Mesenchymal stem cell (in vitro differentiated cells and primary cell): ENCODE measurements around the gene CRYBG1.

Source experiments
- DNase-seq: peaks from one replicate; pipeline ENCODE4 v3.0.0-alpha.2; 2013
- H2AFZ ChIP-seq: one replicate; pipeline ENCODE4 v1.6.1; 2013; ENCODE audit warnings: low read depth, mild to moderate bottlenecking, control low read depth, inconsistent platforms, low read length, moderate library complexity
- H2AK5ac ChIP-seq: 2 replicates; pipeline ENCODE4 v1.6.1; 2013; ENCODE audit warnings: low read length, moderate library complexity, mild to moderate bottlenecking, inconsistent platforms; ENCODE audit not compliant: severe bottlenecking
- H2BK120ac ChIP-seq: one replicate; pipeline ENCODE4 v1.6.1; 2013; ENCODE audit warnings: low read depth, mild to moderate bottlenecking, inconsistent platforms, low read length, moderate library complexity
- H2BK12ac ChIP-seq, 2 experiments: one replicate each; pipeline ENCODE4 v1.6.1; 2013; ENCODE audit warnings: inconsistent platforms in 2 of 2, low read length in 2 of 2, mild to moderate bottlenecking in 2 of 2, moderate library complexity in 2 of 2, control low read depth in 1 of 2
- H2BK15ac ChIP-seq: one replicate; pipeline ENCODE4 v1.6.1; 2013; ENCODE audit warnings: mild to moderate bottlenecking, low read depth, inconsistent platforms; ENCODE audit not compliant: poor library complexity, severe bottlenecking
- H2BK5ac ChIP-seq: 2 replicates; pipeline ENCODE4 v1.6.1; 2013; ENCODE audit warnings: low read depth, mild to moderate bottlenecking, low read length, control low read depth, inconsistent platforms; ENCODE audit not compliant: poor library complexity, severe bottlenecking
- H3K14ac ChIP-seq, 2 experiments: one replicate each; pipeline ENCODE4 v1.6.1; 2013; ENCODE audit warnings: inconsistent platforms in 2 of 2, low read length in 2 of 2, control low read depth in 1 of 2, mild to moderate bottlenecking in 1 of 2, moderate library complexity in 1 of 2
- H3K18ac ChIP-seq, 2 experiments: one replicate each; pipeline ENCODE4 v1.6.1; 2013; ENCODE audit warnings: inconsistent platforms in 2 of 2, low read length in 2 of 2, control low read depth in 1 of 2, low read depth in 1 of 2, mild to moderate bottlenecking in 1 of 2
- H3K23ac ChIP-seq, 2 experiments: one replicate each; pipeline ENCODE4 v1.6.1; 2013; ENCODE audit warnings: inconsistent platforms in 2 of 2, low read length in 2 of 2, mild to moderate bottlenecking in 2 of 2, moderate library complexity in 2 of 2, control low read depth in 1 of 2
- H3K27ac ChIP-seq: 2 replicates; pipeline ENCODE4 v1.5.1; 2013; ENCODE audit warnings: mild to moderate bottlenecking, moderate library complexity, low read length, control low read depth, inconsistent platforms; ENCODE audit not compliant: poor library complexity, severe bottlenecking
- H3K27me3 ChIP-seq, 2 experiments: 2 replicates each; pipeline versions ENCODE4 v1.6.1 to v1.7.0; 2013; ENCODE audit warnings: low read length in 2 of 2, mild to moderate bottlenecking in 2 of 2, moderate library complexity in 2 of 2, control low read depth in 1 of 2, inconsistent platforms in 1 of 2; ENCODE audit not compliant: control insufficient read depth in 1 of 2, insufficient read depth in 1 of 2
- H3K36me3 ChIP-seq, 2 experiments: 2 replicates each; pipeline versions ENCODE4 v1.6.1 to v1.7.0; 2013; ENCODE audit warnings: low read length in 2 of 2, control low read depth in 1 of 2, inconsistent platforms in 1 of 2, low read depth in 1 of 2, mild to moderate bottlenecking in 1 of 2; ENCODE audit not compliant: insufficient read depth in 2 of 2, control insufficient read depth in 1 of 2
- H3K4ac ChIP-seq, 2 experiments: one replicate each; pipeline ENCODE4 v1.6.1; 2013; ENCODE audit warnings: inconsistent platforms in 2 of 2, low read length in 2 of 2, mild to moderate bottlenecking in 2 of 2, moderate library complexity in 2 of 2, control low read depth in 1 of 2, low read depth in 1 of 2
- H3K4me1 ChIP-seq: 2 replicates; pipeline ENCODE4 v1.6.1; 2013; ENCODE audit warnings: low read depth, low read length, control low read depth; ENCODE audit not compliant: control insufficient read depth, insufficient read depth
- H3K4me2 ChIP-seq: 2 replicates; pipeline ENCODE4 v1.6.1; 2013; ENCODE audit warnings: low read length, mild to moderate bottlenecking, inconsistent platforms; ENCODE audit not compliant: poor library complexity, severe bottlenecking
- H3K4me3 ChIP-seq, 2 experiments: 2 replicates each; pipeline versions ENCODE4 v1.5.1 to v1.7.0; 2013; ENCODE audit warnings: low read length in 2 of 2, mild to moderate bottlenecking in 2 of 2, control low read depth in 1 of 2, low read depth in 1 of 2; ENCODE audit not compliant: insufficient read depth in 1 of 2
- H3K79me1 ChIP-seq: replicated peaks from 2 replicates; pipeline ENCODE4 v1.6.1; 2013; ENCODE audit warnings: mild to moderate bottlenecking, control low read depth, low read length, inconsistent platforms; ENCODE audit not compliant: poor library complexity, severe bottlenecking
- H3K9ac ChIP-seq: 2 replicates; pipeline ENCODE4 v1.7.0; 2013; ENCODE audit warnings: mild to moderate bottlenecking, low read length, moderate library complexity
- H3K9me3 ChIP-seq: 2 replicates; pipeline ENCODE4 v1.7.0; 2013; ENCODE audit warnings: mild to moderate bottlenecking, low read length; ENCODE audit not compliant: control insufficient read depth
- H4K8ac ChIP-seq: one replicate; pipeline ENCODE4 v1.6.1; 2013; ENCODE audit warnings: inconsistent platforms, mild to moderate bottlenecking, low read length, moderate library complexity
- H4K91ac ChIP-seq: one replicate; pipeline ENCODE4 v1.6.1; 2013; ENCODE audit warnings: mild to moderate bottlenecking, low read length, inconsistent platforms
- WGBS: methylation state at CpG from one replicate; pipeline ENCODE4 v1.1.7; 2013; ENCODE audit warnings: mixed read lengths; 5-methylcytosine and 5-hydroxymethylcytosine counted together

Gene CRYBG1

GRCh38 chr6:106560996-106561685, 200.6 kb downstream of the CRYBG1 start:
- Histone ChIP-seq H3K27me3 (no peaks in the 10 kb centered on the region), H2AK5ac (no peak overlapping the region), H3K9ac (peak overlapping the region; percentile 66), H3K79me1 (no peaks in the 10 kb centered on the region), H3K4ac (no peak overlapping the region), H3K27ac (no peak overlapping the region), H2BK5ac (no peak overlapping the region), H3K4me2 (no peak overlapping the region), H2BK15ac (no peak overlapping the region), H2BK120ac (no peak overlapping the region), H3K9me3 (no peaks in the 10 kb centered on the region), H3K14ac (no peak overlapping the region), H3K4me3 (no peak overlapping the region), H2AFZ (no peak overlapping the region), H3K18ac (no peak overlapping the region), H3K23ac (no peak overlapping the region), H3K4me1 (no peaks in the 10 kb centered on the region), H2BK12ac (no peak overlapping the region), H3K36me3 (peaks cover 0 to 76% of the 10 kb centered on the region in 2 experiments), H4K91ac (no peak overlapping the region), H4K8ac (no peak overlapping the region)
- peak; percentile 47 for DNase-seq
- 97% methylated on average over 6 of the region's 7 CpGs for WGBS

- Histone ChIP-seq H3K9ac (peak overlapping the region; percentile 66), H3K4me2 (no peak overlapping the region), H4K91ac (no peak overlapping the region), H3K4me3 (peak overlapping the region in 1 of 2 experiments; percentile 20), H3K18ac (no peak overlapping the region), H3K27me3 (no peaks in the 10 kb centered on the region), H4K8ac (no peak overlapping the region), H3K4me1 (no peaks in the 10 kb centered on the region), H3K27ac (no peak overlapping the region), H2AFZ (no peak overlapping the region), H3K36me3 (peaks cover 0 to 70% of the 10 kb centered on the region in 2 experiments), H2BK15ac (no peak overlapping the region), H2BK12ac (no peak overlapping the region), H2BK120ac (no peak overlapping the region), H3K79me1 (no peaks in the 10 kb centered on the region), H3K4ac (no peak overlapping the region), H2AK5ac (no peak overlapping the region), H3K23ac (no peak overlapping the region), H2BK5ac (no peak overlapping the region), H3K14ac (no peak overlapping the region), H3K9me3 (no peaks in the 10 kb centered on the region)
- WGBS: 73% methylated on average over 3 of the region's 6 CpGs
- DNase-seq: no peak
Measured at GRCh38 chr6:106561686-106562405, 201.3 kb downstream of the CRYBG1 start.

- Histone ChIP-seq H3K18ac (no peak overlapping the region), H3K36me3 (peaks cover 0 to 75% of the 10 kb centered on the region in 2 experiments), H2BK5ac (no peak overlapping the region), H3K23ac (no peak overlapping the region), H3K4me2 (no peak overlapping the region), H3K4me1 (no peaks in the 10 kb centered on the region), H3K27ac (no peak overlapping the region), H2AFZ (no peak overlapping the region), H2BK120ac (no peak overlapping the region), H3K4me3 (no peak overlapping the region), H2AK5ac (no peak overlapping the region), H4K91ac (no peak overlapping the region), H3K4ac (no peak overlapping the region), H3K9me3 (no peaks in the 10 kb centered on the region), H4K8ac (no peak overlapping the region), H2BK12ac (no peak overlapping the region), H3K14ac (no peak overlapping the region), H2BK15ac (no peak overlapping the region), H3K9ac (peak overlapping the region; percentile 41), H3K27me3 (no peaks in the 10 kb centered on the region), H3K79me1 (no peaks in the 10 kb centered on the region)
- 95% methylated on average over 2 of the region's 2 CpGs for WGBS
- no peak for DNase-seq
Measured at GRCh38 chr6:106563614-106564013, 203.1 kb downstream of the CRYBG1 start.

GRCh38 chr6:106564476-106564875, 204.0 kb downstream of the CRYBG1 start:
- no peak overlapping the region for H3K23ac ChIP-seq
- H3K4me2 ChIP-seq: no peak overlapping the region
- H3K27ac ChIP-seq: no peak overlapping the region
- H3K79me1 ChIP-seq: no peaks in the 10 kb centered on the region
- H2AK5ac ChIP-seq: no peak overlapping the region
- H4K8ac ChIP-seq: no peak overlapping the region
- no peak overlapping the region for H2BK5ac ChIP-seq
- H4K91ac ChIP-seq: no peak overlapping the region
- H3K9me3 ChIP-seq: no peaks in the 10 kb centered on the region
- peaks cover 0 to 73% of the 10 kb centered on the region in 2 experiments for H3K36me3 ChIP-seq
- H3K18ac ChIP-seq: no peak overlapping the region
- no peak overlapping the region for H2AFZ ChIP-seq
- no peak overlapping the region for H2BK12ac ChIP-seq
- H3K4me3 ChIP-seq: no peak overlapping the region
- H2BK15ac ChIP-seq: no peak overlapping the region
- DNase-seq: no peak
- H3K14ac ChIP-seq: no peak overlapping the region
- H3K9ac ChIP-seq: no peak overlapping the region
- no peak overlapping the region for H2BK120ac ChIP-seq
- WGBS: 93% methylated on average over 1 of the region's 4 CpGs
- no peaks in the 10 kb centered on the region for H3K4me1 ChIP-seq
- H3K27me3 ChIP-seq: no peaks in the 10 kb centered on the region
- H3K4ac ChIP-seq: no peak overlapping the region
